Skin epidermis (tissue), 12 donors: ENCODE data around the gene SCYGR2.
"Not testable (repeated sequence)": the region's sequence is repeated elsewhere in the genome, so short reads cannot be mapped to it uniquely, and the experiment has no call there.

Source experiments
- H3K27ac ChIP-seq, 21 experiments: fragments of 200-600 bp; sonication (generic) in 11 of 21; one replicate each; pipeline ENCODE4 v1.5.0; 2020; ENCODE audit warnings: mild to moderate bottlenecking in 3 of 21, inconsistent platforms in 2 of 21, moderate library complexity in 2 of 21
- H3K4me3 ChIP-seq, 7 experiments: fragments of 200-600 bp; sonication (generic) in 2 of 7; one replicate each; pipeline ENCODE4 v1.5.0; 2020; ENCODE audit warnings: inconsistent platforms in 2 of 7, mild to moderate bottlenecking in 2 of 7, moderate library complexity in 1 of 7

SCYGR2 gene

GRCh38 chr2:227598835-227599503, at the start of gene SCYGR2:
TSS of gene SCYGR2 (plus strand) at chr2:227598893. CDS start at chr2:227598893, 0 bp downstream.
- not testable (repeated sequence) for H3K4me3 ChIP-seq, H3K27ac ChIP-seq

GRCh38 chr2:227551836-227552235, 46.9 kb upstream of the SCYGR2 start:
- H3K27ac ChIP-seq, result no peak overlapping the region
- H3K4me3 ChIP-seq, result no peak overlapping the region

DNA sequence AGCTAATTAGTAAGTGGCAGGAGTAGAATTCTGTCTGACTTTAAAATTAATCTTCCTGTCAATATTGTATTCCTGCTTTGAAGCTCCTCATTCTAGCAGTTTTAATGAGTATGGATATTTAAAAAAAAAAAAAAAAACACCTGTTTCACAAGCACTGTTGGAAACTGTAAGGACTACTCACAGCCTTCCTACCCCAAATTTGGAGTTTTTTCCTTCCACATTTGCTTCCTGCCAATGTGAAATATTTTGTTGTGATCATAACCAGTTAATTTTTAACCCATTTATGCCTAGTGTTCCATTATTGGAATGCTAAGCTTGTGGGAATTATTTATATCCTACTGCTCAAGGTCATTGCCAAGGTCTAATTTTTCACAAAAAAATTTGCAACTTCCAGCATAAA, 36.1 kb upstream of the SCYGR2 start:
- no peak overlapping the region for H3K27ac ChIP-seq
- no peak overlapping the region for H3K4me3 ChIP-seq

- H3K4me3 ChIP-seq, result no peak overlapping the region
- no peak overlapping the region for H3K27ac ChIP-seq
Measured at GRCh38 chr2:227565080-227565479, 33.6 kb upstream of the SCYGR2 start.

DNA sequence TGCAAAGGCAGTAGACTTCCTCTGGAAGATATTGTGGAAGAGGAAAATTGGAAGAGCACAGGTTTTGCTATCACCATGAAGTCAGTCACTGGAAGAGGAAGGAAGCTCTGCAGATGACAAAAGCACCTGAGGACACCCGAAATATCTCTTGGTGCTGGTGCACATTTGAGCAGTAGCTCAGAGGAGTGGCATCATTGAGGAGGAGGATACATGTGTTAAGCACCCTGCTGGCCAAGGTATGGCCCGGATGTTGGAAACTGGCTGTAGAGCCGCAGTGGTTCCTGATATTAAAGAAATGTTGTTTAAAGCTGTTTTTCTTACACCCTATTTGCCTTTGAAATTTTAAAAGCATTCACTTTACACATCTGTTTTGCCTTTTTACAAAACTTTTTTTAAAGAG, 32.7 kb upstream of the SCYGR2 start:
- Histone ChIP-seq H3K27ac (no peak overlapping the region), H3K4me3 (no peak overlapping the region)

- Histone ChIP-seq H3K4me3 (no peak overlapping the region), H3K27ac (no peak overlapping the region)
Measured at GRCh38 chr2:227568852-227569169, 29.9 kb upstream of the SCYGR2 start.

- Histone ChIP-seq H3K27ac (no peak overlapping the region), H3K4me3 (no peak overlapping the region)
Measured at GRCh38 chr2:227570615-227571014, 28.1 kb upstream of the SCYGR2 start.

GRCh38 chr2:227576110-227576509, 22.6 kb upstream of the SCYGR2 start:
- Histone ChIP-seq H3K27ac (no peak overlapping the region), H3K4me3 (no peak overlapping the region)

GRCh38 chr2:227576812-227577211, 21.9 kb upstream of the SCYGR2 start:
- H3K27ac ChIP-seq, result no peak overlapping the region
- H3K4me3 ChIP-seq, result no peak overlapping the region

DNA sequence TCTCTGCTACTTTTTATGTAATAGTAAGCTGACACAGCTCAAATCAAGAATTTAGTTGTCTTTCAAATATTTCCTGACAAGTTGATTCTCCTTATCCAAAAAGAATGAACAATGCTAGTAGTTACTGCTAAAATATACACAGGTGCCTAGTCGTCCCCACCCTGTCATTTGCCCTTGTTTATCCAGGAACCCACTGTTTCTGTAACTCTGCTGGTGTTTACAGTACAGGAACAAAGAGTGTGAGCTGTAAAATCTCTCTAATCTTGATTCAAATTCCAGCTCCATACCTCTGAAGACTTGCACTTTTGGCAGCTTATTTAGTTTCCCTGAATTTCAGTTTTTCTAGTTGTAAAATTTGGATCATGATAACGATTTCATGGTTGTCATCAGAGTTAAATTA, 21.1 kb upstream of the SCYGR2 start:
- H3K27ac ChIP-seq, result no peak overlapping the region

GRCh38 chr2:227578642-227579041, 20.1 kb upstream of the SCYGR2 start:
- H3K4me3 ChIP-seq, result no peak overlapping the region
- H3K27ac ChIP-seq, result no peak overlapping the region

More for the DNA sequence above, 21.1 kb upstream of the SCYGR2 start:
- H3K4me3 ChIP-seq, result no peak overlapping the region

DNA sequence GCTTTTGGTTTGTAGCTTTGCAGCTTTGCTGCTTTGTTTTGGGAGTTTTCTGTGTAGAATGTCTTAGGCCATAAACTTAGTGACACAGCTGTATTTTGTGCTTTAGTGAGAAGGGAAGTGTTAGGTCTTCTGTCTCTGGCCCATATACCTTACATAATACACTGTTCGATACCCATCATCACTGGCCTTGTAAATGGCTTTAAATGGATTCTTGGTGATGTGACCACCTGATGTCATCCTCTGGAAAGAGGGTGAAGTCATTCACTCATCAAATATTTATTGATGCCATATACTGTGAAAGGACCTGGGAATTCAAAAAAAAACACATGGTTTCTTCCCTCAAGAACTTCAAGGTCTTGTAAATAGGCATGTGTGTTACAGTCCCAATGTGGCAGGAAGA, 18.9 kb upstream of the SCYGR2 start:
- H3K4me3 ChIP-seq, result no peak overlapping the region

DNA sequence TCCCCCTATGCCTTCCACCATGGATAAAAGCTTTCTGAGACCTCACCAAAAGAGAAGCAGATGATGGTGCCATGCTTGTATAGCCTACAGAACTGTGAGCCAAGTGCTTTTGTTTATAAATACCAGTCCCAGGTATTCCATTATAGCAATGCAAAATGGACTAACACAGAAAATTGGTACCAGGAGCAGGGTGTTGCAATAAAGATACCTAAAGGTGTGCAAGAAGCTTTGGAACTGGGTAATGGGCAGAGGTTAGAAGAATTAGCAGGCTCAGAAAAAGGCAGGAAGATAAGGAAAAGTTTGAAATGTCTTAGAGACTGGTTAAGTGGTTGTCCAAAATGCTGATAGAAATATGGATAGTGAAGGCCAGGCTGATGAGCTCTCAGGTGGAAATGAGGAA, 16.3 kb upstream of the SCYGR2 start:
- Histone ChIP-seq H3K27ac (no peak overlapping the region), H3K4me3 (no peak overlapping the region)

More for the DNA sequence above, 18.9 kb upstream of the SCYGR2 start:
- H3K27ac ChIP-seq, result no peak overlapping the region

- H3K27ac ChIP-seq, result no peak overlapping the region
- H3K4me3 ChIP-seq, result no peak overlapping the region
Measured at GRCh38 chr2:227592694-227593387, 5.9 kb upstream of the SCYGR2 start.

DNA sequence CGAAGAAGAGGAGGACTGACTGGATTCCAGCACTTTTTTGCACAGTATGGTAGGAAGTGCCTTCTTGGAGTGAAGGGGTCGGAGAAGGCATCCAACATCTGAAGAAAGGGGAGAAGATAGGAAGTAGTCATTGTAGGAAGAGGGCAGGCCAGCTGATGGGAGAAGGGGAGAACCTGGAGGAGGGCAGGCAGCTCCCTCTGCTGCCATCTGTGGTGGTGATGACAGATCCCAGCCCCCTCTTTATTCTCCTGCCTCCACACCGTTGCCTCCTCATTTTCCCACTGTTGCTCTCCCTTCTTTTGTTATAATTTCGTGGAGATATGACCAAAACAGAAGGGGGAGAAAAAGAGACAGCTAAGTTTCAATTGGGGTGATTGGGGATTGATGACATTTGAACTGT, 2.9 kb upstream of the SCYGR2 start:
- H3K27ac ChIP-seq, result no peak overlapping the region

DNA sequence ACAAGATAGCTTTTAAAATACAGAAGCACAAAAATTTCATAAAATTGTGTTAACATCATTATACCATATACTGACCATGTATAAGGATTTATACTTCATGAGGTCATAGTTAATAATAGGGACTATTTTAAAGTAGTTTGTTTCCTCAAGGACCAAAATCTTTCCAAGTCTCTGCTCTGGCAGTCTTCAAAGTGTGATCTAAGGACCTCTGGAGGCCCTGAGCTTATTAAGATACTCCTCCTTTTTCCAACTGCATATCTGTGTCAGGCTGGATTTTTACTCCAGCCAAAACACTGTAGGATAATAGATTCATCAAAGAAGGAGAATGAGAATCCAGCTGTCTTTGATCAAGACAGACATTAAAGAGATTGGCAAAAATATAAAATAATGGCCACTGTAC, 1.7 kb upstream of the SCYGR2 start:
- Histone ChIP-seq H3K27ac (no peak overlapping the region), H3K4me3 (no peak overlapping the region)

More for the DNA sequence above, 2.9 kb upstream of the SCYGR2 start:
- no peak overlapping the region for H3K4me3 ChIP-seq

DNA sequence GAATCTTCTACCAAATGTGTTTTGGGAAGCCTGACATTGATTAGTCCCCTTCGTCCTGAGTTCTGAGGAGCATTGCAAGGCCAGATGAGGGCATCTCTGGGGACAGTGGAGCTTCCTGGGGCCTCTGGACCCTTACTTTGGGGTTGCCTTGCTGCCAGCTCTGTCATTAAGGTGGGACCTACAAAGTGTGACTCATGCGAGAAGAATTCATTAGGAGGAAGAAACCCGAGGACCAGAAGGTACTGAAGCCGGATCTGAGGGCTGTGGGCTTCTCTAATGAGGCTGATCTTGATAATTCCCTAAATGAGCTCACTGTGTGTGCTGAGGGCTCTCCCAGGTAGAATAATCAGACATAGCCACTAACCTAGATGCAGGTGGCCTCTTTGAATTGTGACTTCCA, 695 bp upstream of the SCYGR2 start:
- Histone ChIP-seq H3K27ac (no peak overlapping the region), H3K4me3 (no peak overlapping the region)

DNA sequence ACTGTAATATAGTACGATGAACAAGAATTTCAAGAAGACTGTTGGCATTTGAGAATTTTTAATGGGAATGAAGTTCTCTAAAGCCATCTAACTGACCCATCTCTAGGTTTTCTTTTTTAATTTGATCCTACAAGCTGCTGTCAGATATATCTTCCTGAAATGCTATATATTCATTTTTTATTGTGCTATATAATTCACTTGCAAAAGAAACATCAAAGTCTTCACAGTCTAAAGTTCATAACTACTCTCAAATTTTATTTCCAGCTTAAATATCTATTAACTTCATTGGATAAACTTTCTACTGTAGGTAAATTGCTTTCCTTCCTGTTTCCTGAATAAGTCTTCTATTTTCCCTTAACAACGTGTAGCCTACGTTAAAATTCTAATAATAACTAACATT, 3.7 kb downstream of the SCYGR2 start:
- Histone ChIP-seq H3K4me3 (no peak overlapping the region), H3K27ac (no peak overlapping the region)

GRCh38 chr2:227606476-227606875, 7.8 kb downstream of the SCYGR2 start:
- Histone ChIP-seq H3K27ac (no peak overlapping the region), H3K4me3 (no peak overlapping the region)

DNA sequence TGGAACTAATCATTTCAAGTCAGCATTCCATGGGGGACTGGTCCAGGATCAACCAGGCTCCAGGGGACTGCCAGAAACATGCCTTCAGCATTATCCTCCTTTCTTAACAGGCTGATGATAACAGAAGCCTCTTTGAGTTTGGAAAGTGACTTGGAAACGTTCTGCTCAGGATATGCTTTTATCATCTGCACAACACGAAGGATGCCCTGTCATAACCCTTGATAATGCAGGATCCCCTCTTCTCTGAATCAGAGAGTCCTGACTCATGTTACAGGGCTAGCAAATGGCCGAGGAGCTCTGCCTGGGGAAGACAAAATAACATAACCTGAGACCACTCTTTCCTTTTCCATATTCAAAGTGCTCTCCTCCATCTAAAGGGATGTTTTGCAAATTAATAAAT, 9.2 kb downstream of the SCYGR2 start:
- no peak overlapping the region for H3K27ac ChIP-seq

GRCh38 chr2:227608561-227609338, 10.1 kb downstream of the SCYGR2 start:
- Histone ChIP-seq H3K27ac (no peak overlapping the region), H3K4me3 (no peak overlapping the region)

More for the DNA sequence above, 9.2 kb downstream of the SCYGR2 start:
- no peak overlapping the region for H3K4me3 ChIP-seq
